Stimulated activated CD8-positive, alpha-beta memory T cell treated with anti-CD3 and anti-CD28 coated beads, Interleukin-15, amount 100 ng/mL, for 4 hours (primary cell): Measurements from ENCODE around the gene DOCK2.

ENCODE experiments used
- DNase-seq, 2 donors: peaks; one replicate each; pipeline ENCODE4 v3.0.0-alpha.2; 2020; ENCODE audit warnings: low read depth in 2 of 2

DOCK2 gene

GRCh38 chr5:169864483-169864882 lies 227.4 kb downstream of the DOCK2 start:
- DNase-seq: no peak

DNA sequence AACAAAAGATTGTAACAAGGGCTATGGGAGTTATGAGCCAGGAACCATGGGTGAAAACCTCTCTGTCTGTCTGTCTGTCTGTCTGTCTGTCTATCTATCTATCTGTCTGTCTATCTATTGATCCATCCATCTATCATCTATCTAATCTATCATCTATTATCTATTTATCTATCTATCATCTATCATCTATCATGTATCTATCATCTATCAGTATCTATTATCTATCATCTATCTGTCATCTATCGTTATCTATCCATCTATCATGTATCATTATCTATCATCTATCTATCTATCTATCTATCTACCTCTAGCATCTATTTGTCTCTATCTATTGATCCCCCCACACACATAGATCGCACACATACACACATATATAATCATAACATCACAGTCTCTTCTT lies 230.3 kb downstream of the DOCK2 start:
- no peak for DNase-seq

- DNase-seq: no peak
Observed at GRCh38 chr5:169869066-169869465, 232.0 kb downstream of the DOCK2 start.

- DNase-seq: no peak
Observed at GRCh38 chr5:169870211-169870610, 233.1 kb downstream of the DOCK2 start.

DNA sequence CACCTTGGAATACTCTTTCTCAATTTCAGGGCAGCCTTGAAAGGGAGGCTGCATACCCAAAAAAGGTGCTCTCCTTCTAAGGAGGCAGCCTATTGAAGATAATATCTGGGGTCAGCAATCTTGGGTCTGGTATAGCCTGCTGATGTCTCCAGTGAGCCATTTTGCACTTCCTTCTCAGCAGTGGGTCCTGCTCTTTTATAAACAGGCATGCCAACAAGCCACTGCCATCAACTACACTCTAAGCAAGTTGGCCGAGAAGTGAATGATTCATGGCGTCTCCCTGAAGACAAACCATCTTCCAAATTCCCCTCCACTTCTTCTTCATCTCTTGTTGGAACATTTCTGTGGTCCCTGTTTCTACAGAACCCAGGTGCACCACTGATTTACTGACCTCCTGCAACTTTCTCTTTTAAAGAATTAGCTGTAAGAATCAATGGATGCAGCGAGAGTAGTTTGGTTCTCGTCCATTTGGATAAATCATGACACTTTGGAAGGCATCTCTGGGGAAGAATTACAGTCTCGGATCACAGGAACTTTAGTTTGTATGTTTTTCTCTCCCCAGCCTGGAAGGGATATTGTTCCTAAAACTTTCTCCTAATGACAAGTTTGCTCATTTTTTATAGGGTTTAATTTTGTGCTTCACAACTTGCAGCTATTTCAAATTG lies 234.9 kb downstream of the DOCK2 start:
- DNase-seq: no peak

- no peak for DNase-seq
Observed at GRCh38 chr5:169873642-169874041, 236.6 kb downstream of the DOCK2 start.

GRCh38 chr5:169874621-169875020 lies 237.5 kb downstream of the DOCK2 start:
- no peak for DNase-seq

DNA sequence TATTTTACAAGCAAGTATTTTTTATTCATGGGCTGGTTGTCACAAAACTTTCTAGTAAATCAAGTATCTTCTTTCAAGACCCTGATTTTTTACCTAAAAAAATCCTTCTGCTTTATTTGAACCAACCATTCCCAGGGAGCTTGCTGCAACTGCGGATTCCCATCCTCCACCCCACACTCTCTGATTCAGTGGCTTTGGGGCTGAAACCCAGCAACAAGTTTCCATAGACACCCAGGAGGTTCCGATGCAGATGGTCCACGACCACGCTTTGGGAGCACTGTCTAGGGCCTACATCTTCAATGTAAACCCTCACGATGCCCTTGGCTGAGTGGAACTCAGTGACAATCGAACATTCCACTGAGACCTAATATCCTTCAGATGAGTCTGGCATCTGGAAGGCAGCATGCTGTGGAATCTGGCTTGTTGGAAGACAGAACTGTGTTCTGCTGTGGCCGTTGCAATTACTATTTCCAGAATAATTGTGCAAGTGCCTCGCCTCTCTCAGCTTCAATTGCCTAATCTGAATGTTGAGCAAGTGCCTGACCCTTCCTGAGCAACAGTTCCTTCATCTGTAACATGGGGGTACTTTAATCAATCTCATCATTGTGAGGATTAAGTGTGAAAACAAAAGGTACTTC lies 238.1 kb downstream of the DOCK2 start:
- DNase-seq: no peak

- DNase-seq: no peak
Observed at GRCh38 chr5:169875731-169876130, 238.7 kb downstream of the DOCK2 start.

GRCh38 chr5:169876386-169876785 lies 239.3 kb downstream of the DOCK2 start:
- DNase-seq: no peak

- DNase-seq: no peak
Observed at GRCh38 chr5:169880012-169880663, 243.1 kb downstream of the DOCK2 start.

- DNase-seq: no peak
Observed at GRCh38 chr5:169880785-169881184, 243.7 kb downstream of the DOCK2 start.

DNA sequence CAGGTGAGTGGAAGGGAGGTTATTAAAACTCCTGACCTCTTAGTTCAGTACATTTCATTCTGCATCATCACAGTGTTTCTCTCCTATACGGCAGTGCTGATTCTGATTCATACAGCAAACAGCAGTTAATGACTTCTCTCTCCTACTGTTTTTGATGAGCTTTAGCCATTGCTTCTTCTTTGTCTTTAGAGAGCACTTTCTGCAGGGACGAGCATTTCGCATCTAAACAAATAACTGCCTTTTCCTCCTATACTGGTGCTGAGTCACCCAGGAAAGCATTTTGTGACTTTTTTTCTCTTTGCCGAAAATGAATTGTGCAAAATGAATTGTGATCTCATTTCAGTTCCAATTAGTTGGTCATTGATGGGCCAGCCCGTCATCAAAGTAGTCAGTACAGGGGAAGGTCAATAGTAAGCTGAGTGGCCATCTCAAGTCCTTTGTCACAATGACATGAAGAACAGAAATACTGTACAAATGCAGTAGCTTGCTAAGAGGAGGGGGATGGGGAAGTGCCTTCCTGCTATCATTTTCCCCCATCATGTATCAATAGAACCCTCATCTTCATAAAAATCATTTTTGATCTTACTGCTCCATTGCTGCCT lies 244.7 kb downstream of the DOCK2 start:
- no peak for DNase-seq

DNA sequence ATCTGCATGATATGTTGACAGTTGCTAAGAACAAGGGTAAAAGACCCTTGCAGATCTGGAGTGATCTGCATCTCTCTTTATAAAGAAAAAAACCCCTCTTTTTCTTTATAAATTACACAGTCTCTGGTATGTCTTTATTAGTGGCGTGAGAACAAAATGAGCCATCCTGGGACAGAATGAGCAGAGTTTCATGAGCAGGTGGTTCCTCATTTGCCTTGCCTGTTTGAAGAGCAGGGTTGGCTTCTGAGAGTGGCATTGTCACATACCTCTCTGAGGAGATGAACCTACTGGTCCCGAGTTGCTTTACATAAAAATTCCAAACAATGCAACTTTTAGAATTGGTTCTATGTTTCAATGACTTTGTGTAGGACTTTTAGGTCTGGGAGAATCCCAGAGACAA lies 249.0 kb downstream of the DOCK2 start:
- DNase-seq: no peak

- no peak for DNase-seq
Observed at GRCh38 chr5:169886677-169887076, 249.6 kb downstream of the DOCK2 start.

DNA sequence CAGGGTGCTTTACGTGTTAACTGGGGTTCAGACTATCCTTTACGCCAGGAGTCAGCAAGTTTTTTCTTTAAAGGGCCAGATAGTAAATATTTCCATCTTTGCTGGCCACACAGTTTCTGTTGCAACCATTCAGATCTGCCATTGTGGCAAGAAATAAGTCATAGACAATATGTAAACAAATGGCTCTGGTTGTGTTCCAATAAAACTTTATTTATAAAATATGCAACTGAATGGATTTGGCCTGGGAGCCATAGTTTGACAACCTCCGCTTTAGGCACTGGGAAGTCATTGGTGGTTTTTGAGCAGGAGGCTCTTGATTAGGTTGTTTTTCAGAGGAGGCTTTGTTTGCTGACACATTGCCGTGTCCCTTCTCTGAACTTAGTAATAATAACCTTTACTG lies 252.5 kb downstream of the DOCK2 start:
- no peak for DNase-seq

GRCh38 chr5:169893010-169893409 lies 255.9 kb downstream of the DOCK2 start:
- no peak for DNase-seq

DNA sequence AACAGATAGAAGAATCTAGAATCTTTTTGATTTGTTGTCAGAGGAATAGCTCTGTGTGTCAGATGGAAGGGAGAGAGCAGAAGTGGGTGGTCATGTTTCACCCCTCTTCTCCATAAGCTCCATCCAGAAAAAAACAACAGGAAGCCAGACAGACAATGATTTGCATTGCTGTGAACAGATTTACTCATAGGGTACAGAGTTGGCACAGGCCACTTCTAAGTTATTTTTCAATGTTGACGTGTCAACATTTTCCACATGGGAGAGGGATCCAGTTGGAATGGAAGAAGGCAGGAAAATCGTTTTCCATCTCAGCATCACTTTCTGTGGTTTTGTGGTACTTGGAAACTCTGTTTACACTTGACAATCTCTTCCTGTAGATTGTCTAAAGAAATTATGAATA lies 256.5 kb downstream of the DOCK2 start:
- no peak for DNase-seq

- no peak for DNase-seq
Observed at GRCh38 chr5:169895926-169896325, 258.9 kb downstream of the DOCK2 start.

DNA sequence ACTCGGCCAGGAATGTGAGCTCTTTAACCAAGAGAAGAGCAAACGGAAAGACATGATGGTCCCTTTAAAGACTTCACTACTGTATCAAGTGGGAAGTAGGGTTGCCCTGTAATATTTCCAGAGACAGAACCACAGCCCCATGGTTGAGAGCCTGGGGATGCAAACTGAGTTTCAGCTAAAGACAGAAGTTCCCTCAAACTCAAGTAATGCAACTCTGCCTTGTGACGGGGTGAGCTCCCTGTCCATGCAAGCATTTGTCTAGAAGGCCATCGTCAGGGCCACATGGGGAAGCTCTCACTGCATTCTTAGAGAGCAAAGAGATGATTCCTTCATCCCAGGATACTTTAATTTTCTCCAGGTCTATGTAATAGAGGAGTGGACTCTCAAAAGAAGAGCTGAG lies 260.4 kb downstream of the DOCK2 start:
- DNase-seq: no peak

- DNase-seq: no peak
Observed at GRCh38 chr5:169901896-169902295, 264.8 kb downstream of the DOCK2 start.

- DNase-seq: no peak
Observed at GRCh38 chr5:169904059-169904458, 267.0 kb downstream of the DOCK2 start.

GRCh38 chr5:169904508-169904907 lies 267.4 kb downstream of the DOCK2 start:
- no peak for DNase-seq
